Progenitor cell of endocrine pancreas (in vitro differentiated cells): ENCODE results near the gene TRIM24. TPM values are rescaled to one million over a fixed set of nuclear protein-coding genes. Genes with fewer than 3 reads are reported as not detected.

Source experiments
- DNase-seq: peaks from one replicate; pipeline ENCODE4 v3.0.0; 2021; ENCODE audit warnings: low spot score; ENCODE audit not compliant: unreplicated experiment
- H3K27ac Mint-ChIP-seq: 2 replicates; pipeline ENCODE4 v1.8.0; 2021; ENCODE audit warnings: mild to moderate bottlenecking, moderate library complexity, mixed read lengths
- H3K27me3 Mint-ChIP-seq: 2 replicates; pipeline ENCODE4 v1.8.0; 2021; ENCODE audit warnings: mixed read lengths
- H3K36me3 Mint-ChIP-seq: 2 replicates; pipeline ENCODE4 v1.8.0; 2022; ENCODE audit warnings: mixed read lengths; ENCODE audit not compliant: insufficient read depth
- H3K4me1 Mint-ChIP-seq: 2 replicates; pipeline ENCODE4 v1.8.0; 2021; ENCODE audit warnings: low read depth, mixed read lengths
- H3K4me3 Mint-ChIP-seq: 2 replicates; pipeline ENCODE4 v1.8.0; 2021; ENCODE audit warnings: low read depth, mild to moderate bottlenecking, moderate library complexity, mixed read lengths
- H3K9me3 Mint-ChIP-seq: 2 replicates; pipeline ENCODE4 v1.8.0; 2021; ENCODE audit warnings: low read depth, mixed read lengths
- CTCF ChIP-seq: fragments of 200-600 bp; sonication (generic); IDR thresholded peaks from one replicate; pipeline ENCODE4 v1.5.0; 2021; ENCODE audit warnings: antibody characterized with exemption, mild to moderate bottlenecking; ENCODE audit not compliant: unreplicated experiment
- total RNA-seq: library from RNA; stranded (reverse); gene quantifications from 2 replicates; pipeline ENCODE4 v1.2.1, GENCODE V29; 2021

TRIM24 gene
- total RNA-seq, 1 donor from 2014 or later, result 114 TPM

GRCh38 chr7:138512885-138513284, 52.8 kb downstream of the TRIM24 start:
- no peaks in the 10 kb centered on the region for H3K27me3 Mint-ChIP-seq
- H3K27ac Mint-ChIP-seq, result peak overlapping the region; percentile 80
- no peak for DNase-seq
- peaks cover 77% of the 10 kb centered on the region for H3K36me3 Mint-ChIP-seq
- no peak overlapping the region for H3K4me3 Mint-ChIP-seq
- peaks cover 4% of the 10 kb centered on the region for H3K9me3 Mint-ChIP-seq
- no peak for TF ChIP-seq CTCF
- peaks cover 6% of the 10 kb centered on the region for H3K4me1 Mint-ChIP-seq

GRCh38 chr7:138513344-138513871, 53.3 kb downstream of the TRIM24 start:
- Mint-ChIP-seq H3K4me1 (peaks cover 6% of the 10 kb centered on the region), H3K4me3 (no peak overlapping the region), H3K27ac (peak overlapping the region; percentile 80), H3K36me3 (peaks cover 72% of the 10 kb centered on the region), H3K9me3 (peaks cover 4% of the 10 kb centered on the region), H3K27me3 (no peaks in the 10 kb centered on the region)
- DNase-seq, result no peak
- no peak for TF ChIP-seq CTCF

- H3K4me3 Mint-ChIP-seq, result no peak overlapping the region
These were observed 54.0 kb downstream of the TRIM24 start for GRCh38 chr7:138514044-138514443.

GRCh38 chr7:138515001-138515528, 55.0 kb downstream of the TRIM24 start:
- DNase-seq, result no peak
- Mint-ChIP-seq H3K36me3 (peaks cover 77% of the 10 kb centered on the region), H3K27ac (no peak overlapping the region), H3K4me3 (no peak overlapping the region), H3K9me3 (peaks cover 4% of the 10 kb centered on the region), H3K27me3 (no peaks in the 10 kb centered on the region), H3K4me1 (peaks cover 6% of the 10 kb centered on the region)
- no peak for TF ChIP-seq CTCF

More at GRCh38 chr7:138514044-138514443, 54.0 kb downstream of the TRIM24 start:
- Mint-ChIP-seq H3K27ac (peak overlapping the region; percentile 73), H3K4me1 (peaks cover 6% of the 10 kb centered on the region), H3K36me3 (peaks cover 72% of the 10 kb centered on the region), H3K27me3 (no peaks in the 10 kb centered on the region), H3K9me3 (peaks cover 4% of the 10 kb centered on the region)
- DNase-seq, result no peak
- TF ChIP-seq CTCF, result no peak

GRCh38 chr7:138519061-138519798, 59.2 kb downstream of the TRIM24 start:
- Mint-ChIP-seq H3K36me3 (peaks cover 79% of the 10 kb centered on the region), H3K27me3 (no peaks in the 10 kb centered on the region), H3K9me3 (peaks cover 8% of the 10 kb centered on the region)

More at GRCh38 chr7:138519061-138519798, 59.2 kb downstream of the TRIM24 start:
- no peak for DNase-seq
- Mint-ChIP-seq H3K4me1 (peaks cover 3% of the 10 kb centered on the region), H3K4me3 (no peak overlapping the region), H3K27ac (no peak overlapping the region)
- TF ChIP-seq CTCF, result no peak
